ENCODE measurements around the gene THAP12.

- TF ChIP-seq EZH2phosphoT487 (IDR thresholded peaks at IDR 0.05; ENCODE audit: borderline replicate concordance, low read length) = no peak
- no peak for TF ChIP-seq CTCF (conservative IDR thresholded peaks at IDR 0.05; ENCODE audit: low read depth, low read length)
- TF ChIP-seq EZH2 (IDR thresholded peaks at IDR 0.05; ENCODE audit: low read length, unreplicated experiment) = no peak
Measured at GRCh38 chr11:76313271-76313670, 67.7 kb downstream of the THAP12 start.
